SK-N-SH treated with all-trans-retinoic acid at 6 μM for 48 hours (cell line): Measurements from ENCODE around the gene TMPRSS6.

ENCODE experiments used
- ATAC-seq: fragments of 200-7000 bp; cut with Tn5 transposase; 3 replicates; pipeline ENCODE4 v1.9.1; 2020; ENCODE audit warnings: mild to moderate bottlenecking, moderate library complexity
- ARNTL ChIP-seq: fragments of 450-650 bp; formaldehyde crosslinking; IDR thresholded peaks from 2 replicates; pipeline ENCODE4 v1.5.0; 2020; ENCODE audit warnings: low read depth, mild to moderate bottlenecking, moderate library complexity, borderline replicate concordance
- BACH2 ChIP-seq: fragments of 250-450 bp; sonication (Bioruptor Pico); IDR thresholded peaks from 2 replicates; pipeline ENCODE4 v1.9.0; 2021; ENCODE audit warnings: mild to moderate bottlenecking, borderline replicate concordance
- CREB5 ChIP-seq: fragments of 250-450 bp; sonication (Bioruptor Pico); IDR thresholded peaks from 2 replicates; pipeline ENCODE4 v1.5.1; 2020; ENCODE audit warnings: low read depth, mild to moderate bottlenecking, moderate library complexity
- CSDC2 ChIP-seq: fragments of 250-450 bp; sonication (Bioruptor Pico); IDR thresholded peaks from 2 replicates; pipeline ENCODE4 v1.5.0; 2020; ENCODE audit warnings: mild to moderate bottlenecking, moderate library complexity
- CSRNP3 ChIP-seq: fragments of 250-450 bp; sonication (Bioruptor Pico); IDR thresholded peaks from 2 replicates; pipeline ENCODE4 v1.5.1; 2021; ENCODE audit warnings: mild to moderate bottlenecking, moderate library complexity
- ESRRG ChIP-seq: fragments of 250-450 bp; sonication (Bioruptor Pico); IDR thresholded peaks from 2 replicates; pipeline ENCODE4 v1.6.1; 2021; ENCODE audit warnings: mild to moderate bottlenecking
- GLIS3 ChIP-seq: fragments of 250-450 bp; sonication (Bioruptor Pico); IDR thresholded peaks from 2 replicates; pipeline ENCODE4 v1.5.0; 2020; ENCODE audit warnings: mild to moderate bottlenecking, moderate library complexity
- ISL1 ChIP-seq: fragments of 250-450 bp; sonication (Bioruptor Pico); IDR thresholded peaks from 2 replicates; pipeline ENCODE4 v2.1.2; 2022; ENCODE audit warnings: mild to moderate bottlenecking, moderate library complexity
- OSR1 ChIP-seq: fragments of 250-450 bp; sonication (Bioruptor Pico); IDR thresholded peaks from 2 replicates; pipeline ENCODE4 v1.8.0; 2022; ENCODE audit warnings: moderate library complexity, mild to moderate bottlenecking, inconsistent platforms
- PATZ1 ChIP-seq: fragments of 250-450 bp; sonication (Bioruptor Pico); IDR thresholded peaks from 2 replicates; pipeline ENCODE4 v1.8.0; 2020; ENCODE audit warnings: mild to moderate bottlenecking, moderate library complexity, borderline replicate concordance
- POU6F1 ChIP-seq: fragments of 250-450 bp; sonication (Bioruptor Pico); IDR thresholded peaks from 2 replicates; pipeline ENCODE4 v1.8.0; 2021; ENCODE audit warnings: low read depth, mild to moderate bottlenecking, moderate library complexity, borderline replicate concordance
- PPARA ChIP-seq: fragments of 250-450 bp; sonication (Bioruptor Pico); IDR thresholded peaks from 2 replicates; pipeline ENCODE4 v1.5.0; 2020; ENCODE audit warnings: mild to moderate bottlenecking, borderline replicate concordance
- RARB ChIP-seq: fragments of 250-450 bp; sonication (Bioruptor Pico); IDR thresholded peaks from 2 replicates; pipeline ENCODE4 v1.8.0; 2021; ENCODE audit warnings: mild to moderate bottlenecking, moderate library complexity
- SNAI2 ChIP-seq: fragments of 250-450 bp; sonication (Bioruptor Pico); IDR thresholded peaks from 2 replicates; pipeline ENCODE4 v1.5.0; 2020; ENCODE audit warnings: mild to moderate bottlenecking, moderate library complexity
- TCF4 ChIP-seq: fragments of 250-450 bp; sonication (Bioruptor Pico); IDR thresholded peaks from 2 replicates; pipeline ENCODE4 v1.8.0; 2021; ENCODE audit warnings: mild to moderate bottlenecking, moderate library complexity, borderline replicate concordance
- TOX ChIP-seq: fragments of 250-450 bp; sonication (Bioruptor Pico); IDR thresholded peaks from 2 replicates; pipeline ENCODE4 v1.8.0; 2021; ENCODE audit warnings: mild to moderate bottlenecking, moderate library complexity, borderline replicate concordance
- TSHZ2 ChIP-seq: fragments of 250-450 bp; sonication (Bioruptor Pico); IDR thresholded peaks from 2 replicates; pipeline ENCODE4 v1.5.0; 2020; ENCODE audit warnings: mild to moderate bottlenecking, moderate library complexity
- ZC3H10 ChIP-seq: fragments of 250-450 bp; sonication (Bioruptor Pico); IDR thresholded peaks from 2 replicates; pipeline ENCODE4 v1.5.1; 2021; ENCODE audit warnings: mild to moderate bottlenecking, moderate library complexity
- ZFP30 ChIP-seq: fragments of 450-650 bp; formaldehyde crosslinking; IDR thresholded peaks from 2 replicates; pipeline ENCODE4 v1.5.0; 2022; ENCODE audit warnings: mild to moderate bottlenecking, moderate library complexity
- ZNF565 ChIP-seq: fragments of 450-650 bp; formaldehyde crosslinking; conservative IDR thresholded peaks from 2 replicates; pipeline ENCODE4 v1.5.0; 2020; ENCODE audit warnings: low read depth, mild to moderate bottlenecking, moderate library complexity
- ZNF70 ChIP-seq: fragments of 450-650 bp; formaldehyde crosslinking; IDR thresholded peaks from 2 replicates; pipeline ENCODE4 v1.5.0; 2020; ENCODE audit warnings: mild to moderate bottlenecking, moderate library complexity
- ZNF8 ChIP-seq: fragments of 450-650 bp; formaldehyde crosslinking; IDR thresholded peaks from 2 replicates; pipeline ENCODE4 v1.5.0; 2020; ENCODE audit warnings: mild to moderate bottlenecking, moderate library complexity

Gene TMPRSS6

GRCh38 chr22:37044634-37045625 lies 64.6 kb downstream of the TMPRSS6 start:
- TF ChIP-seq ISL1 (CRISPR knock-in tag) (no peak), PPARA (no peak), ESRRG (CRISPR knock-in tag) (no peak), ARNTL (CRISPR knock-in tag) (no peak), POU6F1 (CRISPR knock-in tag) (no peak), RARB (CRISPR knock-in tag) (no peak), CSDC2 (CRISPR knock-in tag) (no peak), OSR1 (no peak), ZFP30 (CRISPR knock-in tag) (no peak), TCF4 (no peak), BACH2 (CRISPR knock-in tag) (no peak), ZNF8 (CRISPR knock-in tag) (no peak), CREB5 (CRISPR knock-in tag) (no peak)
- TF ChIP-seq, all 23 proteins: peak for 0
- no peak for ATAC-seq

- peak; percentile 83 for ATAC-seq
- TF ChIP-seq RARB (CRISPR knock-in tag), result no peak
- TF ChIP-seq PPARA, result no peak
- no peak for TF ChIP-seq TOX (CRISPR knock-in tag)
- no peak for TF ChIP-seq CSRNP3
- TF ChIP-seq TCF4, result no peak
- no peak for TF ChIP-seq GLIS3 (CRISPR knock-in tag)
- TF ChIP-seq ZFP30 (CRISPR knock-in tag), result no peak
- no peak for TF ChIP-seq ZNF8 (CRISPR knock-in tag)
- TF ChIP-seq POU6F1 (CRISPR knock-in tag), result no peak
- TF ChIP-seq CREB5 (CRISPR knock-in tag), result no peak
- no peak for TF ChIP-seq ARNTL (CRISPR knock-in tag)
- no peak for TF ChIP-seq BACH2 (CRISPR knock-in tag)
- no peak for TF ChIP-seq ESRRG (CRISPR knock-in tag)
- no peak for TF ChIP-seq PATZ1
- TF ChIP-seq TSHZ2 (CRISPR knock-in tag), result no peak
- TF ChIP-seq ZC3H10 (CRISPR knock-in tag), result no peak
- TF ChIP-seq ZNF70 (CRISPR knock-in tag), result no peak
- TF ChIP-seq ZNF565 (CRISPR knock-in tag), result no peak
- TF ChIP-seq SNAI2 (CRISPR knock-in tag), result no peak
- TF ChIP-seq ISL1 (CRISPR knock-in tag), result no peak
These were observed 65.5 kb downstream of the TMPRSS6 start for GRCh38 chr22:37043828-37044538.
